Activated CD4-positive, alpha-beta T cell treated with anti-CD3 and anti-CD28 coated beads, Interleukin-10, Interleukin-2, amounts not matched to agents 100 ng/mL and 50 ng/mL, durations not matched to agents 16 hours and 8 hours (primary cell): Measurements from ENCODE around the gene IGFBPL1.
"Not testable (repeated sequence)": the region's sequence is repeated elsewhere in the genome, so short reads cannot be mapped to it uniquely, and the experiment has no call there.

Source experiments
- DNase-seq: peaks from one replicate; pipeline ENCODE4 v3.0.0-alpha.2; 2020

IGFBPL1 gene

DNA sequence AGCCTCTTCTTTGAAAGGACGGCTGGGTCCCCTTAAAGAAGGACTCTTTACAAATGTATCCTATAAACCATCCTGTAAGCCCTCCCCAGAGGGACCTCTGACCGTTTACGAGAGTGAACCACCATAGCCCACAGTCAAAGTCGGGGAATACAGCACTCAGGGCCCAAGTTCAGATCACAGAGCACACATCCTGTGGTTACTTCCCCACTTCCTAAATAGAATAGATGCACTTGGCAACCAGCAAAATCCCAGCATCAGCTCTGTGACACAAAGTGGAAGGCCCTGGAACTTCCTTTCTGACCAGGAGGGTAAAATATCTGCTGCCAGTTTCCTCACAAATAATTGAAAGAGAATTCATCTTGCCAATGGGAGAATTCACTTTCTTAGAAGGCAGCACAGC lies 6.9 kb upstream of the IGFBPL1 start:
- no peak for DNase-seq

DNA sequence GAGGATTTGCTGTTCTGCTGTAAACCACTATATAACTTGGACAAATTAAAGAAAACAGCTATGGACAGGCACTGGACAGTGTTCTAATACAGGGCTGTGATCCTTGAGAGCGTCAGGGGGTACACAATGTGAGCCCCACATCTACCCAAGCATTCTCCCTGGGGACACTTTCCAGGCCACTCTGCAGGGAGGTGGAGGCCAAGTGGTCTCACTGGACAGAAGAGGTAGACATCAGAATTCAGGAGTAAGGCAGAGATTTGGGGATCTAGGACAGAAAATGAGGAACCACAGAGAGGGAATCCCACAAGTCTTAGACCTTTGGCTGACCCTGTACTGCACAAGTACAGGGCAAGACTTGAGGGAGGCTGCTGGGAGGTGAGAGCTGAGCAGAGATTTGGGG lies 3.8 kb upstream of the IGFBPL1 start:
- no peak for DNase-seq

DNA sequence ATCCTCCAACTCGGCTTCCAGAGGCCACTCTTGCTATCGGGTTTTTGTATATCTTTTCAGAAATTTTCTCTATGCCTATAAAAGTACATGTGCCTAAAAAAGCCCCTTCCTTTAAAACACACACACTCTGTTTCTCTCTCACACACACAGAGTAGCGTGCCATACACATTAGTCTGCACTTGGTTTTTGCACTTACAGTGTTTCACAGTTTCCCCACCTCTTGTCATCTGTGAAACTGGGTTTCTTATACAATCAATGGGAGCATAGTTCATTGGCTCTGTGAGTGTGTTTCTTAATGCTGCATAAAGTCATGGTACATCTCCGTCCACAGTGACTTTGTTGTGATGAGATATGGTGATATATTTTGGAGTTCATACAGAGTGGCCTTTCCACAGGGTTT lies 664 bp upstream of the IGFBPL1 start:
- no peak for DNase-seq

DNA sequence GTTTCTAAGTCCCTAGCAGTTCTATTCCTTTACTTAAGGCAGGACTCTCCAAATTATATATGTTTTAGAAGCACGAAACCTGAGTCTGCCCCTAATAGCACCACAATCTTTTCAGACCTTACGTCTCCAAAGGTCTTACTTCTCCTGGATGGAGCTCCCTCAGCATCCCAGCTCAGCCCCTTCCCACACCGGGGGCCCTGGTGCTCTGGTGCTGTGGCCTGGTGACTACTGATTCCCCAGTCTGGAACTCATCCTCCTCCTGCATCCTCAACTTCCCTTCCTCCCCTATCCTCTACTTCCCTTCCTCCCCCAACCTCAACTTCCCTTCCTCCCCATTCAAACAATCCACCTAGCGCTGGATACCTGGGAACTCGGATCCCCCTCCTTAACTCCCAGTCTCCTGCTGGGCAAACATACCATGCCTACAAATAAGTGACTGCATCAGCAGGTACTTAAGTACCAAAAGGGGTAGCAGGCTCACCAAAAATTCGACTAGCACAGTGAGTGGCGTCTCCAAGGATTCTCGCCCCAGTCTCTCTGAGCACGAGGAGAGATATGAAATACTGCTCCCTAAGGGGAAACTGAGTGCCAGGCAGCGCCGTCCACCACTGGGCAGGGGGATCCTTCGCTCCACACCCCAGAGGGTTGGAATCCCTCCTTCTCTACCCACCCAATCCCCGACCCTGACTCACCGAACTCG lies 831 bp downstream of the IGFBPL1 start:
- DNase-seq: no peak

DNA sequence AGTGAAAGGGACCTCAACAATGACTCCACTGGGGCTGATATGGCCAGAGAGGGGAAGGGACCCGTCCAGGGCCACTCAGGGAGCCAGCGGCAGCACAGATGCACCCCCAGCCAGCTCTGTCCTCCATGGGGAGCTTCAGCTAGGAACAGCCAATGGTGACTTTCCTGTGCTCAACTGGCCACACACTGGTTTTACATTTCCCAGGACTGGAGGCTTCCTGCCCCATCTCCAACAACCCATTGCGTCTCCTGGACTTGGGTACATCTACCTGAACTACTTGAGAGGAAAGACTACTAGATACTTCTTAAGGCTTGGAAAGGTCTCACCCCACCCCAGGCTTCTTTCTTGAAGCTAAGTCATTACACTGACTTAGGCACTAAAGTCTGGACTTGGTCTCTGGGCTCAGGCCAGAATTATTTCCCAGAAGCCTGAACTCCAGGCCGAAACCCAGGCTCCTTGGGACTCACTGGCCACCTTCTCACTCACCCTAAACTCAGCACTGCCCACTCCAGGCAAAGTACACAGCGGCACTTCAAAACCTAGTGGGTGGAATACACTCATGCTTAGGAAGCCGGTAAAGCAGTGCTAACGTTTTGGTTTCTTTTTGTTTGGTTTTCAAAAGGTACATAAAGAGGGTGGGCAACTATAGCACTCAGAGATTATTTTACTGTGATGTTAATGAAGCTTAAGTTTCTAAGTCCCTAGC lies 1.5 kb downstream of the IGFBPL1 start:
- DNase-seq: no peak

DNA sequence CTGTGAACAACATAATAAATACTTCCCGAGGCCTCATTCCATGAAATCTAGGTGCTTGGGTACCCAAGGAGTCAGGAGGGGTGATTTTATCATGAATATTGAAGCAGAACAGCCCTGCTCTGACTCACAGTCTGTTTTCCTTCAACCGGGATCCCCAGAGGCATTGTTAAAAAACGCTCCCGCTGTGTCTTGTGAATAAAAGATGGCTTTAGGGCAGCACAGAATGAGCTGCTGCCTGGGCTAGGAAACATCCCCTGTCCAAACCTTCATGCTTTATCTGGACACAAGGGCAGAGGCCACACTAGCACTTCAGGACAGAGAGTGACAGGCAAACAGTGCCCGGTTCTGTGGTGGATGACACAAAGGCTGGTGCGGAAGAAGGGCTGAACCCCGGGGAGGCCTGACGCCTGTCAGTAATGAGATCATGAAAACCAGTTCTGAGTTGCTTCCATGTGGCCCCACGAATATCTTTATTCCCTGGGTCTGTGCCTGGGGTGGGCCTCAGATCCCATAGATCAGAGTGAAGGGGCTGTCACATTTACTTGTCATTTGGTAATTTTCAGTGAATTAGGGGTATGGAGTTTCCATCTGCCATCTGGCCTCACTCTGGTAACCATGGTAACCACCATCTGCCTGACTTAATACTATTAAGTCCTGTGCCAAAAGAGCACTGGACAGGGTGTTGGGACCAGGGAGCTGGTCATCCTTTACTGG lies 2.6 kb downstream of the IGFBPL1 start:
- DNase-seq: no peak

DNA sequence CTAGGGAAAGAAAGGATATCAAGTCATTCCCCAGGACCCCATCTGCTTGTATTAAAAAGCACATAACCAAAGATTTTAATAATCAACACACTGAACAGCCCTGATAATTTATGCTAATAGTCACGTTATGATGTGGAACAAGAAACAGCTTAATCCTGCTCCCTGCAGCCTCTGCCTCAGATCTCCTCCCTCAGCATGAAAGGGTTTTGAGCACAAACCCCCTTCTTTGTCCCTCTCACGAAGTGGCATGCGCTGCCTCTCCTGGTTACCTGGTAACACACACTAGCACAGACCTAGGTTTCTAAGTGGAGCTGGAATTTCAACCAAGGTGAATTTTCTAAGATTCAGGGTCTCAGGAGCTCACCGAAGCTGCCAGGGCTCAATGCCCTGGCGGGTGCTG lies 5.1 kb downstream of the IGFBPL1 start:
- DNase-seq: no peak

DNA sequence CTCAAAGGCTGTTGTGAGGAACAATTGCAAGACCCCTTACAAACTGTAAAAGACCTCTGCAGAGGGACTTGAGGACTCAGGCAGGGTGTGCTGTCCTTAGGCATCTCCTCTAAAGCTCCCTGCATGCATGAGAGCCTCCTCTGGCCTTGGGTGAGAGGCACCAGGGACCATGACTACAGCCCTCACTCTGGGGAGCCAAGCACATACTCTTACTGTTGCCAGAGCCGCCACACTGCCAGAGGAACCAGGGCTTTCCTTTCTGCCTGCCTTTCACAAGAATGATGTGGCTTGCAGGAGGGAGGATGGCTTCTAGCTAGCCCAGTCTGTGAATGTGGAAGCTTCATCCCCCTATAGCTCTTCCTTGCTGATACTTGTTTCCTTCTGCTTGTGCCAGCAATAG lies 5.9 kb downstream of the IGFBPL1 start:
- DNase-seq: no peak

DNA sequence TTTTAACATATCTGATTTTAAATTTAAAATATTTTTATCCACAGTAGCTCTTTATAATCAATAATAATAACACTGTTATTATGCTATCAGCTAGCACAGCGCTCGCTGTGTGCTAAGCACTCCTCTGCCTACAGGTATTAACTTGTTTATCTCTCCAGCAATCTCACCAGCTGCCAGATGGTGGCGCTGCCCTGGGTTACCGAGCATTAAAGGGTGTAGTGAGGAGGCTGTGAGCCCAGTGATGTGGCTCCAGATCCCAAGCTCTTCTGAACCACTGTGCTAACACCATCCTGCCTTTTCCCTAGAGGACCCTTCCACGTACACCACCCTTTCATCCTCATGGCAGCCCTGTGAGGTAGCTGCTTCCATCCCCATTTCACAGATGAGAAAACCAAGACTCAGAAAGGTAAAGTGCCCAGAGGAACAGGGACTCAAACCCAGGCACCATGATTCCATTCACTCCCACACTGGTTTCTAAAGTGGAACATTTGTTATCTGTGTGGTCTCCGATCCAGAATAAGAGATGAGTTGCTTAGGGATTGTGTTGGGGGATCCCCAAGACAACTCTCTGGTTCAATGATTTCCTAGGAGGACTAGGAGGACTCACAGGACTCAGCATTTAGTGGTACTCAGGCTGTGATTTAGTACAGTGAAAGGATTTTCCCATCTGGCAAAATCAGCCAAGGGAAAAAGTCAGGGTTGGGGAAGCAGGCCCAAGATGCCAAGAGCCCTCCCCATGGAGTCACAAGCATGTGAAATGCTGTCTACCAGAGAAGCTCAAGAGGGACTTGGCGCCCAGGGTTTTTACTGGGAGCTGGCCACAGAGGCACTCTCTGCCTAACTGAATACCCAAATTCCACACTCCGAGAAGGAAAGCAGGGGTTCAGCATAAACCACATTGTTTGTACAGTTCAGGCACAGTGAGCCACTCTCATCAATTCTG lies 7.0 kb downstream of the IGFBPL1 start:
- peak; percentile 55 for DNase-seq

DNA sequence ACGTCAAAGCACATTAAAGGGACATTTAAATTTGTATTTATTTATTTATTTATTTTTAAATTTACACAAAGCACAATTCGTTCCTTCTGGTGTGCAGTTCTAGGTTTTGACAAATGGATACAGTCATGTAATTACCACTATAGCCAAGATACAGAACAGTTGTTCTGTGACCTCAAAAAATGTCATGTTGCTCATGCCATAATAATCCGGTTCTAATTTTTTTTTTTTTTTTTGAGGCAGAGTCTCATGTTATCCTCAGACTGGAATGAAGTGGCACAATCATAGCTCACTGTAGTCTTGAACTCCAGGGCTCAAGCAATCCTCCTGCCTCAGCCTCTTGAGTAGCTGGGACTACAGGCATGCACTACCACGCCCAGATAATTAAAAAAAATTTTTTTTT lies 7.8 kb downstream of the IGFBPL1 start:
- no peak for DNase-seq

DNA sequence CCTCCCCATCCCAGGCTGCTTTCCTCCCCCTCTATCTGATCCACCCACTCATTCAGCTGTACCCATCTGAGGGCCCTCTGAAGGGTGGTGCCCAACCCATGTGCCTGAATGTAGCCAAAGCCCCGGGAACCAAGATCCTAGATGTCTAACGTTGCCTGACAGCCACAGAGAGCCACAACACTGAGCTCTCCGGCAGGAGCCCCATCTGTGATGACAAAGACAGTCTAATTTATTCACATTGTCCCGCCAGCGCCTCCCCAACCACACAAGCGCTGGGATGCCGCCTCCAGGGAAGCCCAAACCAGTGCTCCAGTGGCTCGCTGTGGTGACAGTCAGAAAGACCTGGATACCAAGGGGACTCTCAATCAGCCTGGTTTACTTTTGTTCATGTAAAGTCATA lies 8.4 kb downstream of the IGFBPL1 start:
- DNase-seq: no peak

DNA sequence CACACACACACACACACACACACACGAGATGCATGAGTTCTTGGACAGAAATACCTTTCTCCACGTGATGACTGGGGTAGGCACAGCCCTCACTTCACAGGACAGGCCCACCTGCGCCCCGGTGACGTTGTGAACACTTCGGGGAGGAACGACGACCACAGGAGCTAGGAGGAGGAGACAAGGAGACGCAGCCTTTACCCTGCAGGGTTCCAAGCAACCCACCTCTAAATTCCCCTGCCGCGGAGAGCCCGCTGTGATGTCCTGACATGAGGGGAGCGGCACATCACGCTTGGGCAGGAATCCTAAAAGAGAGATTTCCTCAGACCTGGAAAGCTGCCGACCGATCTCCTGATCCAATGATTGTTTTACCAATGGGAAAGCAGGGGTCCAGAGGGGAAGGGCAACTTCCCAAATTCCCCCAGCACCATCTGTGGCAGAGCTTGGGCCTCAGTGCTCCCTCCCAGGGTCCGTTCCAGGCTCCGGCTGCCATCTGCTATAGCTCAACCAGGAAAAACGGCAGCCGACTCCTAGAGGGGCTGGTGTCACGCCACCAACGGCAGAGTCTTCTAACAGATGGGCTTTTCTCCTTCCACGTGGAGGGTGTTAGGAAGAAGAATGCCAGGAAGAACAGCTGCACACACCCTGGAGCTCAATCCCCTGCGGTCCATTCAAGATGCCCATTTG lies 10.1 kb downstream of the IGFBPL1 start:
- DNase-seq: no peak

DNA sequence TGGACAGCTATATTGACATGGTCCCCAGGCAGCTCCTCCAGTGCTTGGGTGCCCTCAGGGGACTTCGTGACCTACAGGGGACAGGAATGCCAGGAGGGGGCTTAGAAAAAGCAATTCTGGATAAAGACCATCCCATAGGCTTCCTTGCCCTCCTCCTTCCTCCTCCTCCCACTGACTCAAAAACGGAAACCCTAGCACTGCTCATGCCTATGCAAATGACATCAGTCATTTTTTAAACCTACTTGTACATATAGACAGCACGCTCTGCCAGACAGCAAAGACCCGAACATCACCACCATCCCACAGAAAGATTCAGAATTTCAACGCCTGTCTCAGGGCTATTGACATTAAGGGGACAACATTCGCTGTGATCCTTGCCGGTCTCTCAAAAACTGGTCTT lies 11.0 kb downstream of the IGFBPL1 start:
- DNase-seq: no peak

DNA sequence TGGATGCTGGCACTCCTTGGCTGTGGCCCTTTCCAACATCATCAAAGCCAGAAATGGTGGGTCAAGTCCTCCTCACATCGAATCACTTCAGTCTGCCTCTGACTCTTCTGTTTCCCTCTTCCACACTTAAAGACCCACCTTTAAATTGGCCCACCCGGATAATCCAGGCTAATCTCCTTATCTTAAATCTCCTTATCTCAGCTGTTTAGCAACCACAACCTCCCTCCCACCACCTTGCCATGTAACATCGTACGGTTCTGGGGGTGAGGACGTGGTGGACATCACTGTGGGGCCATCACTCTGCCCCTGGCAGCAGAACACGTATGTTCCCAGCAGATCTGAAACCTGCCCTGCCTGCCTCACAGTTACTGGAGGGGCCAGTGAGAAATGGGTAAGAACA lies 11.5 kb downstream of the IGFBPL1 start:
- no peak for DNase-seq

DNA sequence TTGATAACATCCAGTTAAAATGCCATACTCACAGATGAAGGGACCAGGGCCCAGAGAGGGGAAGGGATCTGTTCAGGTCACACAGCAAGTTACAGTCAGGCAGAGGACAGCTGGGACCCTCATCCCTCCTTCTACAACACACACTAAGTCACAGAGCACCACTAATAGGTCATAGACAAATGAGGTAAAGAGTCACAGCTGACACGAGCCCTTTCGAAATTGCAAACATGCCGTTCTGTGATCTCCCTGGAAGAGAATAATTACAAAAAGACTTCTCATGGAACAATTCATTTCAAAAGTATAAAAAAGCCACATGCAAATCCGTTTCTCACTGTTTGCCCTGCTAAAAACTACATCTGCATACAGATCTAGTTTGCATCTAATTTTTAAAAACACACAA lies 15.5 kb downstream of the IGFBPL1 start:
- DNase-seq: peak; percentile 17

DNA sequence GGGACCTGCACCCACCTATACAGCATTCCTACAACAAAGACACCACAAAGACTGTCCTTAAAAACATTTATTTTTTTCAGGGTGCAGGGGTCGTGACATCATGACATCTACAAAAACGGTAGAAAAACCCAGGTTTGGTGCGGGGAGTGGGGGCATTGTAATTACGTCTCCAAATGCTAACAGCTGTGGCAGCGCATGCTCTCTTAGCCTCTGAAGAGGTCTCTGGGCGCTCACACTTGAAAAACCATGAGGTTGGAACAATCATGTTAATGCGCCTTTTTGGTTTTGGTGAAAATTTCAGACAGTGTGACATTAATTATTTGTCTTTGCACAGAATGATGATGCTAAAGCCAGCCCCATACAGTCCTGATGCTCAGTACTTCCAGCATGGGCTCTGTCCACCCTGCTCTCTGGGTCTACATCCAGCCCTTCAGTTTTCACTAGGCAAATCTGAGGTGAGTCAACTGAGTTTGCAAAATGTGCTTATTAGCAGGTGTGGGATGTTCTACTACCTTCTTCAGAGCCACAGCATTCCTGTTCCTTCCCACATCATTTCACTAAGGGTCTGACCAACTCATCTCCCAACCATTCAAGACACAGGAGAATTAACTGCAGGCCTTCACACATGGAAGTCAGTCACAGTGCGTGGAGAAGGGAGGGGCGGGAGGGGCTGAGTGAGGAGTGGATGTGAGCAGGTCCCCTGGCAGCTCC lies 17.6 kb downstream of the IGFBPL1 start:
- DNase-seq: no peak

DNA sequence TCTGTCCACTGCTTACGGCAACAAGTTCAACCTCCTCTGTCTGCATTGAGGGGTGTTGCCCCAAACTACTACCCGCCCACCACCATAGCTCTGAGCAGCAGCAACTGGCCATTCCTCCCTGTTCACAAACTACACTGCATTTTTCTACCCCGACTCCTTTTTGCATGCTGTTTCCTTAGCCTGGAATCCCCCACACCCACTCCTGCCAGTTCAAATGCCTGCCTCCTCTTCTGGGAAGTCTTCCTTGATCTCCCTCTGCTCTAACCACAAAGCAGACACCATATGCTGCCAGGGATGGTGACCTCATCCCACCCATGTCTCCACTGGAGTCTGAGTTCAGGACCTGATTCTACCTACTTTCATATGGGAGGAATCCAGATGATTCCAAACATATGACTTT lies 18.5 kb downstream of the IGFBPL1 start:
- no peak for DNase-seq

DNA sequence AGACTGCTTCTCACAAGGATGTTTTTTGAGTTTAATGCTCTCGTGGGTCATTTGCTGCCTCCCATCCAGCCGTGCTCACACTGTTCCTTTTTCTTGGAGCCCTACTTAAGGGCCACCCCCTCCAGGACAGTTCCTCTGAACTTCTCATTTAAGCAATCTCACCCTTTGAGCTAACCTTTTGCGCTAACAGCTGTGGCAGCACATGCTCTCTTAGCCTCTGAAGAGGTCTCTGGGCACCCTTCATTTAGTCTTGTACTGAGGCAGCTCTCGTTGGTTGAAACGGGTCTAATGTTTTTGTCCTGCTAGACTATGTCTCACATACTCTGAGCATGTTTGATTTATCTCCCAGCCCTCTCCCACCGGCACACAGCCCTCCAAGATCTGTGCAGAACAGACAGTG lies 19.9 kb downstream of the IGFBPL1 start:
- DNase-seq: no peak

DNA sequence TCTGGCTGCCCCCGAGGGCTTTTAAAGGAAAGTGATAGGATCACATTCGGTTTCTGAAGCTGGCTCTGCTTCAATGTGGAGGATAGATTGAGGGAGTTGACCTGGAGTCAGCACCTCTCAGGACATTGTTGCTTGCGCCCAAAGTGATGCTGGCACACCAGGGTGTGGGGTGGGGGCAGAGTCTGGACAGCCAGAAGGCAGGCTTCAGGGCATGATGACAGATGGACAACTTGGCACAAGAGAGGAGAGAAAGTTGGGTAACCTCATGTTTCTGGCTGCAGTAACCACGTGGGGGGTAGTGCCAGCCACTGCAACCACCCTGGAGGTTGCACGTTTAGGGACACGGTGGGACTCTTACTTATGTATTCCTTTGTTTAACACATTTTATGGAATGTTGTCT lies 22.3 kb downstream of the IGFBPL1 start:
- DNase-seq: no peak

DNA sequence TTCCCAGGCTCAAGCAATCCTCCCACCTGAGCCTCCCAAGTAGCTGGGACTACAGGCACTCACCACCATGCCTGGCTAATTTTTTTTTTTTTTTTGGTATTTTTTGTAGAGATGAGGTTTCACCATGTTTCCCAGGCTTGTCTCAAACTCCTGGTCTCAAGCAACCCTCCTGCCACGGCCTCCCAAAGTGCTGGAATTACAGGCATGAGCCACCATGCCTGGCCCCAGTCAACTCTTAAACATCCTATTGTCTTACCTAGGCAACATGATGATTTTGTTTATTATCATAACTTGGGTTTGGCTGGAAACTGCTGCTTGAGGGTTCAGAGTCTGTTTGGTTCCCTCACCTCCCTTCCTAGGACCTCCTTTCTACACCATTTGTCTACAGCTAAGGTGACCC lies 25.1 kb downstream of the IGFBPL1 start:
- not testable (repeated sequence) for DNase-seq

DNA sequence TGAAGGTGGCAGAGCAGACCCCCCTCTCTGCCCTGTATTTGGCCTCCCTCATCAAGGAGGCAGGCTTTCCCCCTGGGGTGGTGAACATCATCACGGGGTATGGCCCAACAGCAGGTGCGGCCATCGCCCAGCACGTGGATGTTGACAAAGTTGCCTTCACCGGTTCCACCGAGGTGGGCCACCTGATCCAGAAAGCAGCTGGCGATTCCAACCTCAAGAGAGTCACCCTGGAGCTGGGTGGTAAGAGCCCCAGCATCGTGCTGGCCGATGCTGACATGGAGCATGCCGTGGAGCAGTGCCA lies 27.9 kb downstream of the IGFBPL1 start:
- DNase-seq: no peak
